Tibial artery (tissue), 4 donors: ENCODE results near the gene TNC.

ENCODE experiments used
- DNase-seq, 2 donors: peaks; one replicate each; pipeline ENCODE4 v3.0.0-alpha.2; 2019
- H3K27ac ChIP-seq, 2 donors: fragments of 200-600 bp; sonication (generic) in 1 of 2; 1 replicate in 1 of 2; 2 replicates in 1 of 2; pipeline ENCODE4 v1.5.1; 2018 to 2019; ENCODE audit warnings: mild to moderate bottlenecking in 1 of 2
- H3K27me3 ChIP-seq, 2 donors: fragments of 200-600 bp; sonication (generic) in 1 of 2; one replicate each; pipeline versions ENCODE4 v1.5.1 to v1.6.0; 2016 to 2019
- H3K36me3 ChIP-seq, 3 donors: fragments of 200-600 bp; sonication (generic) in 2 of 3; one replicate each; pipeline ENCODE4 v1.5.1; 2016 to 2019; ENCODE audit warnings: mild to moderate bottlenecking in 2 of 3
- H3K4me1 ChIP-seq, 4 donors: fragments of 200-600 bp; sonication (generic) in 2 of 4; 1 replicate in 3 of 4; 2 replicates in 1 of 4; pipeline ENCODE4 v1.5.1; 2016 to 2019
- H3K4me3 ChIP-seq, 2 donors: fragments of 200-600 bp; sonication (generic) in 1 of 2; 1 replicate in 1 of 2; 2 replicates in 1 of 2; pipeline ENCODE4 v1.5.1; 2018 to 2019; ENCODE audit warnings: mild to moderate bottlenecking in 2 of 2
- H3K9me3 ChIP-seq, 3 donors: fragments of 200-600 bp; sonication (generic) in 1 of 3; one replicate each; pipeline ENCODE4 v1.5.1; 2016 to 2019
- intact Hi-C: fragments of 100-400 bp; cut with DNase I; formaldehyde crosslinking; loops from one replicate; pipeline ENCODE4 v1.15.0; 2023; ENCODE audit warnings: low total_unique reads
- TF ChIP-seq, protein P1 (sequence below), 2 experiments: fragments of 200-600 bp in 1 of 2; fragments of 450-650 bp in 1 of 2; IDR thresholded peaks; one replicate each; pipeline ENCODE4 v1.5.1; 2017 to 2019; ENCODE audit warnings: antibody characterized with exemption in 2 of 2, mild to moderate bottlenecking in 1 of 2, moderate library complexity in 1 of 2

TNC gene

DNA sequence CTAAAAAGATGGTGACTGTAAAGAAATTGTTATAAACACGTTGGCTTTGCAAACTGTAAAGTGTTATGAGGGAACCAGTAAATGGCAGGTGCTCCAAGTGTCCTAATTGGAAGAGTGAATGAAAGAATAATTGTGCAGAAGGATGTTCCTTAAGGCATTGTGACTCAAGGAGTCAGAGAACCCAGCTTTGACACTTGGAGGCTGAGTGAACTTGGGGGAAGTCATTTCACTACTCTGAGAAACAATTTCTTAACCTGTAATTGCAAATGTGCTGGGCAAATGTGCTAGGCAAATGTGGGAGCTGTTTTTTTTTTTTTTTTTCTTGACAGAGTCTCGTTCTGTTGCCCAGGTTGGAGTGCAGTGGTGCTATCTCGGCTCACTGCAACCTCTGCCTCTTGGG lies 103.5 kb downstream of the TNC start:
- DNase-seq = no peak
- H3K27ac ChIP-seq = no peak overlapping the region
- no peak overlapping the region for H3K4me3 ChIP-seq
- H3K27me3 ChIP-seq = no peaks in the 10 kb centered on the region
- intact Hi-C loops = loop anchor here (5.0 to 10.0 kb wide), 4 partner anchors 107 to 510 kb away; no protein-coding TSS in a partner anchor
- TF ChIP-seq, protein P1, sequence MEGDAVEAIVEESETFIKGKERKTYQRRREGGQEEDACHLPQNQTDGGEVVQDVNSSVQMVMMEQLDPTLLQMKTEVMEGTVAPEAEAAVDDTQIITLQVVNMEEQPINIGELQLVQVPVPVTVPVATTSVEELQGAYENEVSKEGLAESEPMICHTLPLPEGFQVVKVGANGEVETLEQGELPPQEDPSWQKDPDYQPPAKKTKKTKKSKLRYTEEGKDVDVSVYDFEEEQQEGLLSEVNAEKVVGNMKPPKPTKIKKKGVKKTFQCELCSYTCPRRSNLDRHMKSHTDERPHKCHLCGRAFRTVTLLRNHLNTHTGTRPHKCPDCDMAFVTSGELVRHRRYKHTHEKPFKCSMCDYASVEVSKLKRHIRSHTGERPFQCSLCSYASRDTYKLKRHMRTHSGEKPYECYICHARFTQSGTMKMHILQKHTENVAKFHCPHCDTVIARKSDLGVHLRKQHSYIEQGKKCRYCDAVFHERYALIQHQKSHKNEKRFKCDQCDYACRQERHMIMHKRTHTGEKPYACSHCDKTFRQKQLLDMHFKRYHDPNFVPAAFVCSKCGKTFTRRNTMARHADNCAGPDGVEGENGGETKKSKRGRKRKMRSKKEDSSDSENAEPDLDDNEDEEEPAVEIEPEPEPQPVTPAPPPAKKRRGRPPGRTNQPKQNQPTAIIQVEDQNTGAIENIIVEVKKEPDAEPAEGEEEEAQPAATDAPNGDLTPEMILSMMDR (IDR thresholded peaks at IDR 0.05) = no peak
- H3K36me3 ChIP-seq = no peaks in the 10 kb centered on the region
- H3K9me3 ChIP-seq = no peaks in the 10 kb centered on the region
- peaks cover 0 to 12% (median 0%) of the 10 kb centered on the region in 4 donors for H3K4me1 ChIP-seq

DNA sequence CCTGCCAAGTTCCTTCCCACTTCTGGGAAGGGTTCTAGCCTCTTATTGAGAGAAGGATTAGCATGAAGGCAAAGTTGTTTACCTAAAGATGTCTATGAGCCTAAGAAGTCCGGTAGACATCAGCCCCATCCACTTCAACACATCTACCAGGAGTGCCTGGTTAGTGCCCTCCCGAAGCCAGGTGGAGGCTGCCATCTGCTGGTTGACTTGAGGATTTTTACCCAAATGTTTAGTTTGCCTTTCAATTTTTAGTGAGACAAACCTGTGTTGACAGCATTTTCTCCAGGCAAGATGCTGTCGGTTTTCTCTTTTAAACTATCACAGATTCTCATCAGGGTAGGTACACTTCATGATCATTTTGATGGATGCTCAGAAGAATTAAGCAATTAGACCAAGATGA lies 104.0 kb downstream of the TNC start:
- intact Hi-C loops = loop anchor here (5.0 to 10.0 kb wide), 4 partner anchors 107 to 511 kb away; no protein-coding TSS in a partner anchor
- TF ChIP-seq, protein P1 (IDR thresholded peaks at IDR 0.05) = peak; percentile 83 to 90

DNA sequence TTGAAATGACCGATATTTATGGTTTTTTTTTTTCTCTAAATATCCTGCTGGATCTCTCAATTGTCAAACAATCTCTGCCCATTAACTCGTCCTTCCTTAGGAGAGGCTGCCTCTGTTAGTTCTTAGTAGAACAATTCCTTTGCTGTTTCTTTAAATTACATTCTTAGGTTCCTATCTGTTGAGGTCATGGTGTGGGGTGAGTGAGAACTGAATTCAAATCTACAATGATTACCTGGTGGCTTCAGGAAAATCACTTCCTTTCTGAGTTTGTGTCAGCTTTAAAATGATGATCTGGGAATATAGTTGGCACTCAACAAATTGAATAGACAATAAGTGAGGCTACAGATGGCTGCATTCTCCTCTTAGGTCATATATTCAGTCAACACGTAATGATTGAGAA lies 105.5 kb downstream of the TNC start:
- no peaks in the 10 kb centered on the region for H3K36me3 ChIP-seq
- intact Hi-C loops = loop anchor here (5.0 to 10.0 kb wide), 4 partner anchors 105 to 512 kb away; no protein-coding TSS in a partner anchor
- no peak overlapping the region for H3K4me3 ChIP-seq
- H3K27me3 ChIP-seq = no peaks in the 10 kb centered on the region
- H3K9me3 ChIP-seq = no peaks in the 10 kb centered on the region
- no peak overlapping the region for H3K27ac ChIP-seq
- TF ChIP-seq, protein P1 (IDR thresholded peaks at IDR 0.05) = no peak
- no peak for DNase-seq
- H3K4me1 ChIP-seq = no peaks in the 10 kb centered on the region

More for the DNA sequence above, 104.0 kb downstream of the TNC start:
- peak; percentile 57 to 77 for DNase-seq
- Histone ChIP-seq H3K27ac (no peak overlapping the region), H3K4me1 (peaks cover 0 to 10% (median 0%) of the 10 kb centered on the region in 4 donors), H3K9me3 (no peaks in the 10 kb centered on the region), H3K27me3 (no peaks in the 10 kb centered on the region), H3K36me3 (no peaks in the 10 kb centered on the region), H3K4me3 (no peak overlapping the region)

DNA sequence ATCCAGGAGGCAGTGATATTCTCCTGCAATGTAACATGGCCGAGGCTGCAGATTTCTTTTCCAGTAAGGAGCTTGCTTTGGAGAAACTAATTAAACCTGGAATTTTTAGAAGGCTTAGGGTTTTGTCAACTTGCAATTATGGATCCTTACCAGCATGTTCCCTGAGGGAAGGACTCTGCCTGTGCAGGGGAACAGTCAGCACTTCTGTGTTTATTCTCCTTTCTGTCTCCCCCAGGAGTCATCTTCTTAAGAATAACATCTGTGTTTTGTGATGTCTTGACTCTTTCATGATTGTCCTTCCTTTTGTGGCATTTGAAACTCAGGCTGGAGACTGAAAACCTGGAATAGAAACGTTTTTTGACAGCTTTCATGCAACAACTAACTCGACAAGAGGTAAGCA lies 107.1 kb downstream of the TNC start:
- Histone ChIP-seq H3K4me1 (no peaks in the 10 kb centered on the region), H3K4me3 (no peak overlapping the region), H3K27me3 (no peaks in the 10 kb centered on the region), H3K36me3 (no peaks in the 10 kb centered on the region), H3K9me3 (no peaks in the 10 kb centered on the region), H3K27ac (no peak overlapping the region)
- DNase-seq = no peak
- intact Hi-C loops = loop anchor here (5.0 to 10.0 kb wide), 4 partner anchors 104 to 514 kb away; no protein-coding TSS in a partner anchor
- TF ChIP-seq, protein P1 (IDR thresholded peaks at IDR 0.05) = no peak

DNA sequence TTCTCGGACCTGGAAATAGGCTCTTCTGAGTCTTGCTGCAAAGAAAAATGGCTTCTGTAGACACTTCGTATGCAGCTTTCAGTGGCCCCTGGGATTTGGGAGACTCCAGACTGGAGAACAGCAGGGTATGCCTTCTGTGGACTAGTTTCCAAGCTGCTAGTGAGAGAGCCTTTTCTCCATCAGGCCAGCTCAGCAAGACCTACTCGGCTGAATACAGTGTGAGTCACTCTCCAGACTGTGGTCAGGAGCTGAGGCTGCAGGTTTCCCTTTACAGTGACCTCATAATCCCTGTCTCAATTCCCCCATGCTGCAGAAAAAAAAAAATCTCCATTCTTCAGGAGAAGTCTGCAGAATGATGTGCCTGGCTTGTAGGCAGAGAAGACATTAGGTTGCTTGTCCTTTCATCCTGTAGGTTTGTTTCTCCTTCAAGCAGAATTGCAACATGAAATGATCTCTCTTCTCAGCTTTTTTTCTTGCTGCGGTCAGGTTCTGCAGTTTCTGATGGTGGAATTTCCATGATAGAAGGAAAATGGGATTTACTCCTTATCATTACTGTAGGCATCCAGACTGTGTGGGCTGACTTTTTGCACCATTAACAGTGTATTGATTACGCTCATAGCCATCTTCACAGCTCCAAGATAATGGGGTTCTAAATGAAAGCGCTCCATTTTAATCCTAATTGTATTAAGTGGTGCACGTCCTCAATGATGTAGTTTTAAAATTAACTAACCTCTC lies 109.3 kb downstream of the TNC start:
- H3K36me3 ChIP-seq = no peaks in the 10 kb centered on the region
- intact Hi-C loops = no loop called here
- TF ChIP-seq, protein P1 (IDR thresholded peaks at IDR 0.05) = no peak
- no peaks in the 10 kb centered on the region for H3K4me1 ChIP-seq
- H3K27ac ChIP-seq = no peak overlapping the region
- H3K4me3 ChIP-seq = no peak overlapping the region
- H3K27me3 ChIP-seq = no peaks in the 10 kb centered on the region
- no peaks in the 10 kb centered on the region for H3K9me3 ChIP-seq
- DNase-seq = no peak
